ENCODE data around the gene PCDH19.

DNA sequence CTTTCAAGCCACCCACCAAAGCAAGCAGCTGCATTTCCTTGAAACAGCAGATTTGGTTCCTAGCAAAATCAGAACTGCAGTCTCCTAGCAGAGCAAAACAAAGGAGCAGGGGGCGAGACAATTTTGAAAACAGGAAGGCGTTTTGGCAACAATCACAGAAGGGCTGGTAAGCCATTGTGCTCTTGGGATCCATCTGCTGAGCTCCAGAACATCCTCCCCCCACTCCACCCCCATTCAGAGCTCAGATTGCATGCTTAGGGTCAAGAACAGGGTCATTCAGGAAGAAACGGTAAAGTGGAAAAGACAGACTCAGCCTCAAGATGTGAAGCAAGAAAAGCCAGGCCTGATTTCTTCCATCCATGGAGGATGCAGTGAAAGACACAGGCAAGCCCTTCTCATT lies 7.6 kb upstream of the PCDH19 start:
- no peak for TF ChIP-seq POLR2A (IDR thresholded peaks at IDR 0.05; ENCODE audit: extremely low read depth, insufficient read length)
- TF ChIP-seq, protein P1, sequence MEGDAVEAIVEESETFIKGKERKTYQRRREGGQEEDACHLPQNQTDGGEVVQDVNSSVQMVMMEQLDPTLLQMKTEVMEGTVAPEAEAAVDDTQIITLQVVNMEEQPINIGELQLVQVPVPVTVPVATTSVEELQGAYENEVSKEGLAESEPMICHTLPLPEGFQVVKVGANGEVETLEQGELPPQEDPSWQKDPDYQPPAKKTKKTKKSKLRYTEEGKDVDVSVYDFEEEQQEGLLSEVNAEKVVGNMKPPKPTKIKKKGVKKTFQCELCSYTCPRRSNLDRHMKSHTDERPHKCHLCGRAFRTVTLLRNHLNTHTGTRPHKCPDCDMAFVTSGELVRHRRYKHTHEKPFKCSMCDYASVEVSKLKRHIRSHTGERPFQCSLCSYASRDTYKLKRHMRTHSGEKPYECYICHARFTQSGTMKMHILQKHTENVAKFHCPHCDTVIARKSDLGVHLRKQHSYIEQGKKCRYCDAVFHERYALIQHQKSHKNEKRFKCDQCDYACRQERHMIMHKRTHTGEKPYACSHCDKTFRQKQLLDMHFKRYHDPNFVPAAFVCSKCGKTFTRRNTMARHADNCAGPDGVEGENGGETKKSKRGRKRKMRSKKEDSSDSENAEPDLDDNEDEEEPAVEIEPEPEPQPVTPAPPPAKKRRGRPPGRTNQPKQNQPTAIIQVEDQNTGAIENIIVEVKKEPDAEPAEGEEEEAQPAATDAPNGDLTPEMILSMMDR (IDR thresholded peaks at IDR 0.05; ENCODE audit: low read depth, low read length): no peak
- TF ChIP-seq, protein P2, sequence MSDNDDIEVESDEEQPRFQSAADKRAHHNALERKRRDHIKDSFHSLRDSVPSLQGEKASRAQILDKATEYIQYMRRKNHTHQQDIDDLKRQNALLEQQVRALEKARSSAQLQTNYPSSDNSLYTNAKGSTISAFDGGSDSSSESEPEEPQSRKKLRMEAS (IDR thresholded peaks at IDR 0.05; ENCODE audit: low read depth, low read length): no peak
